Amniotic epithelial cell (primary cell): ENCODE results near the gene PHKG2.

Source experiments
- DNase-seq: peaks from one replicate; pipeline ENCODE4 v3.0.0-alpha.2; 2010; ENCODE audit warnings: low read depth

The PHKG2 gene

DNA sequence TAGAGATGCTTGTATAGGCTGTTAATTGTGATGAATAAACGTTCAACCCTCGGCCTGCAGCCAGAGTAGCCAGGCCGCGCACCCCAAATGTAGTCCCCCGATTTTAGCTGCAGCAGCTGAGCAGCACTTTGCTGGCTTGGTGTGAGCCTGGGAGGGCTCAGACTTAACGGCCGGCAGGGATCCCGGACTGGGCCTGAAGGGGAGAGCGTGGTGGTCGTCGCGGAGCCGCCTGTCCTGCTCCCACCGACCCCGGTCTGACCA is 26.8 kb downstream of the PHKG2 start:
- DNase-seq: no peak

DNA sequence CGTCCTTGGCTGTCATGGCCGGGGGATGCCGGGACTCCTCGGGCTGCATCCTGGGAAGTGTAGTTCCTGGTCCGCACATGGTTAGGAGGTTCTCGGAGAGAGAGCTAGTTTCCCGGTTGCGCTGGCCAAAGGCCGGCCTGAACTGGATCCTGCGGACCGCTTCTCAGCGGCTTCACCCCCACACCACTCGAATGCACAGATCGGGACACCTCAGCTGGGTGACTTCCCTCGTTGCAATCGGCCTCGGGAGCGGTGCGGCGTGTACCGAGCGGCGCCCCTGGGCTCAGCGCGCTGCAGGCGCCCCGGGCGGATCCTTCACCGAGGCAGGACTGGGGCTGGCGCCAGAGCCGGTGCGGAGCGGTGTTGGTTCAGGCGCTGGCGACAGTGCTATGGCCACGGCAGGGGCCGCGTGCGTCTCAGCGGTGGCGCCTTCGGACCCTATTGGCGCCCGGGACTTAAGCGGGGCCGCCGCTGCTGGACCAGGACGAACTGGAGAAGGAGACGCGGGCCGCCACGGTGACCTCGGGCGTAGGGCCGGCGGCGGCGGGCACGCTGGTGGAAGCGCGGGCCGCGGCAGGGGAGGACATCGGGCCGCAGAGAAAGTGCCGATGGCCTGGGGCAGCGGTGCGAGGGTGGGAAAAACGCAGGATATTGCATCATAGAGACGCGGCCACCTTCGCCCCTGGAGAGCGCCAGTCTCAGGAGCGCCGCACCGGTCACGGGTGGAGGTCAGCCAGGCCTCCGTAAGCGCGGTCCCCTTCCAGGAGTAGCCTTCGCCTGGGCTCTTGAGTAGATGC is 27.4 kb downstream of the PHKG2 start:
- peak; percentile 78 for DNase-seq

DNA sequence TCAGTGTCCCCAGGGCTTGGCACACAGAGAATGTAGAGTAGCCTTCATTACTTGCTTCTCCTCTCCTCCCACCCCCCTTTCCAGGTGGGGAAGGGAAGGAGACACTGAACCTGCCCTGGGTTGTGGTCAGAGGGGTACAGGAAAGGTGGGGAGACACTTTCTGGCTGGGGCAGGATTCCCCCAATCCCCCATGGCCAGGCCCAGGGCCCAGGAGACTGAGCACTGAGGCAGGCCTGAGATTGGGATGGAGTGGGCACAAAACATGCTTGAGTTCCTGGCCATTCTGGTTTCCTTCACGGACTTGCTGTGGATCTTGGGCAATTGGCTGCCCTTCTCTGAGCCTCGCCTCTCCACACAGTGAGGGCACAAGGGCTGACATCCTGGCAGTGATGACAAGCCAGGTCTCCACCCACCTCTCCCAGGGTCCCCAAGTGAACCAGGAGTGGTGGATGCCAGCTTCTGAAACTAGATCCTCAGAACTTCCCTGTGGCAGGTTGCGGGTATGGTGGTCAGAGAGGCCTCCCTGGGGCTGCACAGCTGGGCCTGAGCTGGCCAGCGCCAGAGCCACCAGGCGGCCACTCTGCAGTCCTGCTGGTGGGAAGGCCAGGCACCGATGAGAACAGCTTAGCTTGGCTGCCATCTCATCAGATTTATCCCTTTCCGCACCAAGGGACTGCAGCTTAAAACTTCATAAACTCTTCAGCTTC is 29.5 kb downstream of the PHKG2 start:
- no peak for DNase-seq

DNA sequence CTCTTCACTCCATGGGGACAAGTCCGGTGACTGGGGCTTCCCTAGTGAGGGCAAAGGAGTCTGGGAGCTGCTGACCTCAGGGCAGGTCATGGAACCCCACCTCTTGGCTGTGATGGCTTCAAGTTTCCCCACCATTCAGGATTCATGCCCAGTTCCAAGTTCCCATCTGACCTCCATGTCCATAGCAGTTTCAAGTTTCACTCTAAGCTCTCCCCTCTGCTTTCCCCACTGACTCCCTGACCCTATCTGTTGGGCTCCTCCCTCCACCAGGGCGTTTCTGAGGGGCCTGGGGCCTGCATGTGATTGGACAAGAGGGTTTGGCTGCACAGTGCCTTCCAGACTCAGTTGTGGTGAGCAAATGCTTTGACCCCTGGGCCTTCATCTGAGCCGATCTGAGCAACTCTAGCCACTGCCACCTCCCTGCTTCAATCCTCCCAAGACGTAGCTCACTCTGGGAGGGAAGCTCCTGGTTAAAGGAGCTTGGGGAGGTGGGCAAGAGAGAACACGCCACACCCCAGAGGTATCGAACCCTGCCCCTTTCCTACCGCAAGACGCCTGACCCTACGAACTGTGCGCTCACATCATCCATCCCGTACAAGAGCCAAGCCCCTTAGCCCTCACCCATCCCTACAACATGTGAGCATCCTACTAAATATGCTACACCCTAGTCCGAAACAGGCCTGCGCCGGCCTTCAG is 30.5 kb downstream of the PHKG2 start:
- peak; percentile 68 for DNase-seq

DNA sequence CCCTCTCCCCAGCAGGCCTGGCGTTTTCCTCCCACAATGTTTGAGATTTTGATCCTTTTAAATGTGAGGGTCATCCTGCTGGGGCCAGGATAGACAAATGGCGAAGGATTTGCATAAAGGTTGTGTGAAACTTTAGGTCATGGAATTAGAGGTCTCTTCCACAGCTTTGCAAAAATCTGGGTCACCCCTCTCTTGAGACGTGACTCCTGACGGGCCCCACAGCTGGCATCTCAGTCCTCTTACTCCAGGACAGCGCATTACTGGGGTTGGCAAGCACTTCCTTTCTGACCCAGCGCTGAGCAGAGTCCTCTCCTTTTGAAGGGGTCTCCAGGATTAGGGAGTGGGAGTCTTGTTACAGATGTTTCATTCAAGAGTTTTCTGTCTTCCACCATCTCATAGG is 31.4 kb downstream of the PHKG2 start:
- DNase-seq: no peak

DNA sequence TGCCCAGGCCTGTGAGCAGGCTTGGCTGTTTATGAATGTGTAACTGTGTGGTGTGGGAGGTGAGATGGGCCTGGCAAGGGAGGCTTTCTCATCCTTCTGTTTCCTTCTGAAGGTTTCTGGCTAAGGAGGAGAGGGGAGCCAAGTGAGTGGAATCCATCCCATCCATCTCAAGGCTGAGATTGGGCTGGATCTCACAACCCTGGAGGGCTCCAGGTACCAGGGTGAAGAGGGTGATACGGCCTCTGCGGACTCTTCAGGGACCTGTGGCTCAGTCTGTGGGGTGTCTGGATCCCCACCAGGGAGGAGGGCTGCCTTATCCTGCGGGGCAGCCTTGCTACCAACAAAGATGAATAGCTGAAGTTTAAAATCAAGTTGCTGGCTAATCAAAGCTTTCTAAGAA is 31.8 kb downstream of the PHKG2 start:
- no peak for DNase-seq

DNA sequence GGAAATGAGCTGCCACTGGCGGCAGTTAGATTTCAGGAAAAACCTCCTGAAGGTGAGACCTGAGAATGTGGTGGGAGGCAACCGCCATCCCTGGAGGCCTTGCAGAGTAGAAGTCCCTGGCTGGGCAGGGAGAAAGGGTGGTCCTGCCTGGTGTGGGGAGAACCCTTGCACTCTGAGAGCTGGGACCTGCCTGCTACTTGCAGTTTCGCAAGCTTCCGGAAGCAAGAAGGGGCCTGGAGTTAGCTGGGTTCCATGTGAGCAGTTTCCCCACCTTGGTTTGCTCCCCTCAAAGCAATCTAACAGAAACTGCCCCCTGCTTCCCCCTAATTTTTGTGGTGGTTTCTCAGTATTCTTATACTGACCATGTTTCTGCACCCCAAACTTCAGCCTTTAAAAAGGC is 32.3 kb downstream of the PHKG2 start:
- DNase-seq: no peak

DNA sequence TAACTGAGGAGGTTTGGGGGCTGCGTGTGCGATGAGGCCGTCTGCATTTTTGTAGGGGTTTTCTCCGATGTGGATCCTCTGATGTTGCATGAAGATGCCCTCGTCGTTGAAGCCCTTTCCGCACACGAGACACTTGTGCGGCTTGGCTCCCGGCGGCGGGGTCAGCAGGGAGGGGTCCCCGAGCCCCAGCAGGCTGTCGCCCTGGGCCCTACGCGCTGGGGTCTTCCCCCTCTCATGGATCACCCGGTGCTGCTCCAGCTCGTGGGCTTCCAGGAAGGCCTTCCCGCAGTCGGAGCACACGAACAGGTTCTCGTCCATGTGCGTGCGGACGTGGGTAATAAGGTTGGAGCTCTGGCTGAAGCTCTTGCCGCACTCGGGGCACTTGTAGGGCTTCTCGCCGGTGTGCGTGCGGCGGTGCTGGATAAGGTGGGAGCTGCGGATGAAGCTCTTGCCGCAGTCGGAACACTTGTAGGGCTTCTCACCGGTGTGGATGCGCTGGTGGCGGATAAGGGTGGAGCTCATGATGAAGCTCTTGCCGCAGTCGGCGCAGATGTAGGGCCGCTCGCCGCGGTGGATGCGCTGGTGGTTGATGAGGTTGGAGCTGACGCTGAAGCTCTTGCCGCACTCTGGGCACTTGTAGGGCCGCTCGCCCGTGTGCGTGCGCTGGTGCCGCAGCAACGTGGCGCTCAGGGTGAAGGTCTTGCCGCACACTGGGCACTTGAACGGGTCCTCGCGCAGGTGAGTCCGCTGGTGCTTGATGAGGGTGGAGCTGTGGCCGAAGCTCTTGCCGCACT is 34.5 kb downstream of the PHKG2 start:
- no peak for DNase-seq

DNA sequence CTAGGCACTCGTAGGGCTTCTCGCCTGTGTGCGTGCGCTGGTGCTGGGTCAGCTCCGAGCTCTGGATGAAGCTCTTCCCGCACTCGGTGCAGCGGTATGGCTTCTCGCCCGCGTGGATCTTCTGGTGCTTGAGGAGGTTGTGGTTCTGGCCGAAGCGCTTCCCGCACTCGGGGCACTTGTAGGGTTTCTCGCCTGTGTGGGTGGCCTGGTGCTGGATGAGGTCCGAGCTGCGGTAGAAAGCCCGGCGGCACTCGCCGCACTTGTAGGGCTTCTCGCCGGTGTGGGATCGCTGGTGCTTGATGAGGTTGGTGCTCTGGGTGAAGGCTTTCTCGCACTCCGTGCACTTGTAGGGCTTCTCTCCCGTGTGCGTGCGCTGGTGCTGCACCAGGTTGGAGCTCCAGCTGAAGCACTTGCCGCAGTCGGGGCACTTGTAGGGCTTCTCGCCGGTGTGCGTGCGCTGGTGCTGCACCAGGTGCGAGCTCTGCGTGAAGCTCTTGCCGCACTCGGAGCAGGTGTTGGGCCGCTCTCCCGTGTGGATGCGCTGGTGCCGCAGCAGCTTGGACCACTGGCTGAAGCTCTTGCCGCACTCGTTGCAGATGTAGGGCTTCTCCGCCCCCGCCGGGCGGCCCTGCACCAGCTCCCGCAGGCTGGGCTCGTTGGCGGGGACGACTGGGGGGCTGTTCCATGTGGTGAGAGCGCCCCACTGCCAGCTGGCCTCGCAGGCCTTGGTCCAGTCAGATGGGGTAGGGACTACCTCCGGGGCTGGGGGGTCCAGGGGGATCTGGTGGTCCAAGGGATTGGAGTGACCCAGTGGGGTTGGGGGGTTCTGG is 35.3 kb downstream of the PHKG2 start:
- DNase-seq: no peak

DNA sequence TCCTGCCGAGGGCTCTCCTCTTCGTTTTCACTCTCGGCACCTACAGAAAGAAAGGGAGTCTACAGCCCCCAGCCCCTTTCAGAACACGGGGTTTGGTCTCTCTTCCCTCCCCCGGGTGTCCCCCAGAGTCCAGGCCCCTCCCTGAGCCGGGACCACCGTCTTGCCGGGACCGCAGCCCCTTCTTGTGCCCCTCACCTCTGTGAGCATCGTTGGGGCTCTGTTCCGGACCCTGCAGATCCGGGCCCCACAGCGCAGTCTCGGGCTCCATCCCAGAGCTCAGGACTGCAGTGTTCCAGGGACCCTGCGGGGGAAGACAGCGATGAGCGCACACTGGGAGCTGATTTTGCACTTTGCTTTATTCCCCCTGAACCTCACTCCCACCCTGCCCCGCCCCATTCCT is 36.0 kb downstream of the PHKG2 start:
- no peak for DNase-seq

DNA sequence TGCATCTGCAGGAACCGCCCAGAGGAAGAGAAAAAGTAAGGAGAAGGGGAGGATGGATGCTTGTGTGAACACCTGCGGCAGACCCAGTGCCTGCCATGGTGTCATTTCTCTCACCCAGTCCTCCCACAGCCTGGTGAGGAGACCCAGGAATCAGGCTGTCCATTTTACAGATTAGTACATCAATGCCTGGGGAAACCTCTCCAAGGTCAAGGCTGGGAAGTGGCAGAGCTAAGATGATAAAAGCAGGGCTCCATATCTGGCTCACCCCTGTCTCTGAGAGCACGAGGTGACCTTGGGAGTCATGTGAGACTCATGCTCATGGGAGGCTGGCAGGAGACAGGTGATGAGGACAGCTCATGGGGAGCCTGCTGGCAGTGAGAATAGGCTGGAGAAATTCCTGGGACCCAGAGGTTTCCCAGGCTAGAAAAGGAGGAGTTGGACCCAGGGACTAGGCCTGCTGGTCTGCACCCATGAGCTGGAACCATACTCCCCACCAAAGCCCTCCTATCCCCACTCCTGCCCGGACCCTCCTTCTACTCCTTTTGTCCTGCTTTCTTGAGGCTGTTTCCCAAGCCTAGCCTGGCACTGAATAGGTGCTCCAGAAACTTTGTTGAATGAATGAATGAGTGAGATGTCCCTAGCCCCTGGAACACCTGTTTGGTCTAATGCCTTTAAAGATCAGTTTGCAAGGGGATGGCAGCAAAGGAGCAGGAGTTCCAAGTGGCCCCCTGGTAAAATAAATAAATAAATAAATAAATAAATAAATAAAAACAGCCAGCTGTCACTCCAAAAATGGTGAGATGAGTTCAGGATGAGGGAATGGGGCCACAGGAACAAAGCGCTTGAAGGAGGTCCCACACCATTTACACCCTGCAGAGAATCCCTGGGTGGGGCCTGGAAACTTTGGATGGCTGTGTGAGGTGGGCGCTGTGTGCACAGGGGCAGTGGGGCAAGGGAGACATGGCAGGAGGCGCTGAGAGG is 37.2 kb downstream of the PHKG2 start:
- DNase-seq: peak; percentile 46

DNA sequence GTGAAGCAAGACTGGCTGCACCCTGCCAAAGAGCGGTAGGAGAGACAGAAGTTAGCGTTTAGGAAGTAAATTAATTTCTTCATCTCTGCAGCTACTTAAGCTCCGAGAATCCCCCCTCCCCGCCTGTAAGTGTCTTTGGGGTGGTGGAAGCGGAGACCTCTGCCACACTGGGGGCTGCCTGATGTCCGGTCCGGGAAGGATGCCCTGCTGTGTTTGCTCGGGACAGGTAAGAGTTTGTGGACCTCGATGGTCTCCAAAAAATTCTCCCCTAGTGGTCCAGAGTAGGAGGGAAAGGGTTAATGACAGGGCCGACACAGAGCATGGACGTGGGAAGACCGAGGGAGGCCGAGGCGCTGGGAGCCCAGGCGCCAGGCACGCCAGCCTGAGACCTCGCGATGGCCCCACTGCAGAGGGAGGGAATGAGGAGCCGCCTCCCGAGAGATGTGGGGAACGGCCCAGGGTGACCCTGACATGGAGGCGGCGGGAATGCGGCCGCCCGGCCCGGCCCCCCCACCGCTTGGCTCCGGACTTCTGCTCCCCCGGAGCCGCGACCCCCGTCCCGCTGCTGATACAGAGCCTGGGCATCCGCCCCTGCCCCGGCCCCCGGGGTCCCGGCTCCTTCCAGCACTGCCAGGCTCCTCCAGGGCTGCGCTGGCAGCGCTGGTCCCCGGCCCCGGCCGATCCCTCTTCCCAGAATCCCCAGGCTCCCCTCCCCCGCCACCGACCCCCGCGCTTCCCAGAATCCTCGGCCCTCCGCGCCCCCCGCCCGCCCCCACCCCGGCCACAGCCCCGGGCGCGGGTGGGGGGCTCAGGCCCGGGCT is 38.1 kb downstream of the PHKG2 start:
- DNase-seq: peak; percentile 70

DNA sequence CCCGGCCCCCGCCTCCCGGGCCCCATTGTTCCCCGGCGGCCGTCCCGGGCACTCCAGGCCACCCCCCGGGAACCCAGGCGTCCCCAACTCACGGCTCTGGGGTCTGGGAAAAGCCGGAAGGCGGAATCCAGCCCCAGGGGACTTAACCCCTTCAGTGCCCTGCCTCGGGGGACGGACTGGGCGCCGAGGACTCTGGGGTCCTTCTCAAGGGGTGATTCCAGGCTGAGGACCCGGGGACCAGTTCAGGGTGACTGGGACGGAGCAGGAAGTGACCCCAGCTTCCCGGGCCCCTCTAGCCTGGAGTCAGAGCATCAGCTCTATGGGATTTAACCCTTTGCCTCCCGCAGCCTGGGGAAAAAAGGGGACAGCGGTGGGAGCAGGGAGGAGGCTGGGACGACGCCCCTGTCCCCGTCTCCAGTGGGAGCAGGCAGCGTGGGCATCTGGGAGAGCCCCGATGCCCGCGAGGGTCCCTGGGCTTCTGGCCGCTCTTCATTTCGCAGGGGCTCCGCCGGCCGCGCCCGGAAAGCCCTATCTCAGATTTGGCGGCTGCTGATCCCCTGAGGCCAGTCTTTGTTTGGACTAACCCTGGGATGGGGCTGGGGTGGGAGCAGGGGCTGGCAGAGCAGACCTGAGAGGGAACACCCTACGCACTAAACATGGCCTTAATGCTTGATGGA is 38.8 kb downstream of the PHKG2 start, which contains the start of gene ZNF629:
Gene ZNF629, minus strand, starts transcription at position 270 of the 677 bp plus-strand sequence. CDS start 2,723 bp downstream, outside the sequence.
- DNase-seq: peak; percentile 68

DNA sequence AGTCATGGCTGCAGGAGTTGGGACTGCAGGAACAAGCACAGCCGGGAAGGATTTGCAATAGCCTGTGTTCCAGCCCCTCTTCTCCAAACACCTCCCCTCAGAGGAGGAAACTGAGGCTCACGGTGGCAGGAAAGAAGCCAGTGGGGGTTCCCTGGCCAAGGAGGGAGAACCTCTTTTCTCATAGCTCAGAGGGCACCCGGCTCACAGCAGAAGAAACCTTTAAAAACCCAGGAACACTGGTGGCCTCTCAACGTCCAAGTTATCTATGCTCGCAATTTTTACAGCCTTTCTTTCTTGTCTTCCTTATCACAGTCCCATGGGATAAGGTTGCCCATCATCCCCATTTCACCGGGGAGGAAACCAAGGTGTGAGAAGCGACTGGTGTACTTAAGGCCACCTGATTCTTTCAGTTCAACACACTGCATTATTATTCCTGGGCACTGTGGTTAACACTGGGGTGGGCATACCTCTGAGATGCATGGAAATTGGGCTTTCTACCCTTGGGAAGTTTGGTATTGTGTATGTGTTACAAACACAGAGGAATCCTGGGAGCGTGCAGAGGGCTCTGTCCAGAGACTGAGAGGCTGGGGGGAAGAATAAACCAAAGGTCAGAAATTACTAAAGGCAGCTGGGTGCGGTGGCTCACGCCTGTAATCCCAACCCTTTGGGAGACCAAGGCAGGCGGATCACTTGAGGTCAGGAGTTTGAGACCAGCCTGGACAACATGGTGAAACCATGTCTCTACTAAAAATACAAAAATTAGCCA is 39.6 kb downstream of the PHKG2 start:
- no peak for DNase-seq

DNA sequence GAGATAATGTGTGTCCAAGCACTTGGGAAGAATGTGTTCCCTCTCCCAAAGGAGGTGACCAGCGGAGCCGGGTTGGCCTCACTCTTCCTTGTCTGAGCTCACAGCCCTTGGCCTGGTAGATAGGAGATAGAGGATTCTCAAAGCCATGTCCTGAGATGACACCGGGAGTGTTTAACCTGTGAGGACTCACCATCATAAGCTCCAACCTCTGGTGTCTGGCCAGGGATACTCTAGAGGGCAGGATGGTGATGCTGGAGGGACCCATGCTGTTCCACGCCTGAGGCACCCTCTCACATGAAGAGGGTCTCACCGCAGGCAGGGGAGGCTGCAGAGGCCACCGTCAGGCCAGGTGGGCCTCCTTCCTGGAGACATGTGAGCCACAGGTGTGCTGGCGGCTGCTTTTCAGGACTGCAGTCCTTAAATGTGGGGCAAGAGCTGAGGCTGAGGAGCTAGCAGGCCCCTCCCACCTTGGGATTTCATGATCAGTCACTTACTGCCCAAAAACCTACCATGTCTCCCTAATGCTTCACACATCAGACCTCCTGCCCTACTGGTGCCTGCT is 45.4 kb downstream of the PHKG2 start:
- DNase-seq: no peak

DNA sequence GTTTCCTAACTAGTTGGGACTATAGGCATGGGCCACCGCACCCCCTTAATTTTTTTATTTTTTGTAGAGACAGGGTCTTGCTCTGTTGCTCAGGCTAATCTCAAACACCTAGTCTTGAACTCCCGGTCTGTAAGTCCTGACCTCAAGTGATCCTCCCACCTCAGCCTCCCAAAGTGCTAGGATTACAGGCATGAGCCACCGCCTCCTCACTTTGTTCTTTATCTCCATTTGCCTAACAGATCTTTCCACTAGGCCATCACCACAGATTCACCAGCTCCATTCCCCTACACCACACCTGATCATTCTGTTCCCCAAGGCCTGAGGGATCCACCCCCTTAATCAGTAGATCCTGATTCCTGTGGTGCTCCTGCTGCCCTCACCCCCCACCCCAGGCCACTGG is 46.4 kb downstream of the PHKG2 start:
- DNase-seq: no peak

DNA sequence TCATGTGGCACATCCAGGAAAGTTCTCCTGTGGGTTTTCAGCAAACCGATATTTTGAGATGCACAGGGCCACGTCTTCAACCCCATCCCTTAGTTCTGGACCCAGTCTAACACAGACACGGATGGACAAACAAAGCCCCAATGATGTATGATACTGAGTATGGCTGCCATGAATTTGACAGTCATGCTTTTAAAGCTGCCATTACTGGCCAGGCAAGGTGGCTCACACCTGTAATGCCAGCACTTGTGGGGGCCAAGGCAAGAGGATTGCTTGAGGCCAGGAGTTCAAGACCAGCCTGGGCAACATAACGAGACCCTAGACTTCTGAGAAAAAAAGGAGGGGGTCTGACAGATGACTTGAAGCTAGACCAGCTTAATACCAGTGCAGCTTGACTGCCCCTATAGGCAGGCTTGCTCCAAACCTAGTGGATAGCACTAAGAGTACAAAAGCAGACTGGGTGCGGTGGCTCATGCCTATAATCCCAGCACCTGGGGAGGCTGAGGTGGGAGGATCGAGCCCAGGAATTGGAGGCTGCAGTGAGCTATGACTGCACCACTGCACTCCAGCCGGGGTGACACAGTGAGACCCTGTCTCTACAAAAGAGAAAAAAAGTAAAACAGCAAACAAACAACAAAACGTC is 49.6 kb downstream of the PHKG2 start:
- no peak for DNase-seq
